PFSK-1 (cell line): ENCODE results near the gene EID2.

Experiments
- FOXP2 ChIP-seq: optimal IDR thresholded peaks from 2 replicates; pipeline ENCODE3; 2011; ENCODE audit warnings: borderline replicate concordance, control low read depth, inconsistent platforms; ENCODE audit not compliant: insufficient read depth; ENCODE audit errors: extremely low read length, extremely low read depth
- POLR2AphosphoS5 ChIP-seq: IDR thresholded peaks from 2 replicates; pipeline ENCODE4 v1.6.1; 2012; ENCODE audit warnings: low read depth, mild to moderate bottlenecking, control low read depth, low read length, moderate library complexity
- SIN3A ChIP-seq: IDR thresholded peaks from 2 replicates; pipeline ENCODE4 v1.6.1; 2012; ENCODE audit warnings: mild to moderate bottlenecking, low read length, moderate library complexity, borderline replicate concordance; ENCODE audit not compliant: insufficient read depth
- TAF1 ChIP-seq: IDR thresholded peaks from 2 replicates; pipeline ENCODE4 v1.6.1; 2012; ENCODE audit warnings: low read length, control low read depth, borderline replicate concordance; ENCODE audit not compliant: insufficient read depth
- TF ChIP-seq, protein P1 (sequence below), 2 experiments: IDR thresholded peaks; 2 replicates each; pipeline versions ENCODE4 v1.6.1 to v1.8.0; 2011 to 2012; ENCODE audit warnings: low read depth in 2 of 2, low read length in 2 of 2, control low read depth in 1 of 2, inconsistent platforms in 1 of 2, mild to moderate bottlenecking in 1 of 2, moderate library complexity in 1 of 2; ENCODE audit not compliant: insufficient read depth in 1 of 2

The EID2 gene

DNA sequence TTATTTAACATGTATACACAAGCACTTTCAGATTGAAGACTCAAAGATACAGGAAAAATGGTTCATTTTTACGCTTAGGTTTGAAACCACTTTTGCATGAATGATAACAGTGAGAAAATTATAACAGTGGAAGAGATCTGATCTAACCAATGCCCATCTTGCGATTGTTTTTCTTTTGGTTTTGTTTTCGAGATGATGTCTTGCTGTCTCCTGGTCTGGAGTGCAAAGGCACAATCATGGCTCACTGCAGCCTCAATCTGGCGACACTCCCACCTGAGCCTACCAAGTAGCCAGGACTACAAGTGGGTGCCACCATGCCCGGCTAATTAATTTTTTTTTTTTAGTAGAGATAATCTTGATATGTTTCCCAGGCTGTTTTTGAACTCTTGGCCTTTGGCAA lies 10.2 kb upstream of the EID2 start:
- no peak for TF ChIP-seq FOXP2
- TF ChIP-seq TAF1, result no peak
- TF ChIP-seq POLR2AphosphoS5, result no peak
- TF ChIP-seq, protein P1, sequence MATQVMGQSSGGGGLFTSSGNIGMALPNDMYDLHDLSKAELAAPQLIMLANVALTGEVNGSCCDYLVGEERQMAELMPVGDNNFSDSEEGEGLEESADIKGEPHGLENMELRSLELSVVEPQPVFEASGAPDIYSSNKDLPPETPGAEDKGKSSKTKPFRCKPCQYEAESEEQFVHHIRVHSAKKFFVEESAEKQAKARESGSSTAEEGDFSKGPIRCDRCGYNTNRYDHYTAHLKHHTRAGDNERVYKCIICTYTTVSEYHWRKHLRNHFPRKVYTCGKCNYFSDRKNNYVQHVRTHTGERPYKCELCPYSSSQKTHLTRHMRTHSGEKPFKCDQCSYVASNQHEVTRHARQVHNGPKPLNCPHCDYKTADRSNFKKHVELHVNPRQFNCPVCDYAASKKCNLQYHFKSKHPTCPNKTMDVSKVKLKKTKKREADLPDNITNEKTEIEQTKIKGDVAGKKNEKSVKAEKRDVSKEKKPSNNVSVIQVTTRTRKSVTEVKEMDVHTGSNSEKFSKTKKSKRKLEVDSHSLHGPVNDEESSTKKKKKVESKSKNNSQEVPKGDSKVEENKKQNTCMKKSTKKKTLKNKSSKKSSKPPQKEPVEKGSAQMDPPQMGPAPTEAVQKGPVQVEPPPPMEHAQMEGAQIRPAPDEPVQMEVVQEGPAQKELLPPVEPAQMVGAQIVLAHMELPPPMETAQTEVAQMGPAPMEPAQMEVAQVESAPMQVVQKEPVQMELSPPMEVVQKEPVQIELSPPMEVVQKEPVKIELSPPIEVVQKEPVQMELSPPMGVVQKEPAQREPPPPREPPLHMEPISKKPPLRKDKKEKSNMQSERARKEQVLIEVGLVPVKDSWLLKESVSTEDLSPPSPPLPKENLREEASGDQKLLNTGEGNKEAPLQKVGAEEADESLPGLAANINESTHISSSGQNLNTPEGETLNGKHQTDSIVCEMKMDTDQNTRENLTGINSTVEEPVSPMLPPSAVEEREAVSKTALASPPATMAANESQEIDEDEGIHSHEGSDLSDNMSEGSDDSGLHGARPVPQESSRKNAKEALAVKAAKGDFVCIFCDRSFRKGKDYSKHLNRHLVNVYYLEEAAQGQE (IDR thresholded peaks at IDR 0.05; ENCODE audit: insufficient read depth in 1 of 2, low read depth in 2 of 2, low read length in 2 of 2), result no peak
- TF ChIP-seq SIN3A, result no peak

GRCh38 chr19:39546599-39546998 lies 6.6 kb upstream of the EID2 start:
- TF ChIP-seq FOXP2, result no peak
- no peak for TF ChIP-seq POLR2AphosphoS5
- TF ChIP-seq TAF1, result no peak
- TF ChIP-seq SIN3A, result no peak
- TF ChIP-seq, protein P1 (IDR thresholded peaks at IDR 0.05; ENCODE audit: insufficient read depth in 1 of 2, low read depth in 2 of 2, low read length in 2 of 2), result no peak

DNA sequence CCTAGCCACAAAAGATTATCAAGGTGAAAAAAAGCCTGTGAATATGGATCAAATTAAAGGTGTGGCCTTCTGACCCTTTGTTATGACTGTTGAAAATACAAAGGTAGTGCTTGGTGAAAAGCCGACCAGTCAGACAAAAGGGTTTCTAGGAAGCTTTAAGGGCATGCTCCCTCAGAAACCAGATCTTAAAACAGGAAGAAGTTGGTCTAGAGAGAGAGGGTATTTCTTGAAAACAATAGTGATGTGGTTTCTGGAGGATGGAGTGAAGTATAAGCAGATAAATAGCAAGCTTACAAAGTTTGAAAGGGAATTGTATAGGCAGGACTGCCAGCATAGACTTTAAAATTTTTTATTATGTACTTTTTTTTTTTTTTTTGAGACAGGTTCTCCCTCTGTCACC lies 5.0 kb upstream of the EID2 start:
- TF ChIP-seq TAF1 (no peak), SIN3A (no peak), FOXP2 (no peak), POLR2AphosphoS5 (no peak)
- TF ChIP-seq, protein P1 (IDR thresholded peaks at IDR 0.05; ENCODE audit: insufficient read depth in 1 of 2, low read depth in 2 of 2, low read length in 2 of 2), result no peak

- TF ChIP-seq TAF1, result no peak
- no peak for TF ChIP-seq SIN3A
- TF ChIP-seq POLR2AphosphoS5, result no peak
- no peak for TF ChIP-seq FOXP2
- TF ChIP-seq, protein P1 (IDR thresholded peaks at IDR 0.05; ENCODE audit: insufficient read depth in 1 of 2, low read depth in 2 of 2, low read length in 2 of 2), result no peak
Measured at GRCh38 chr19:39544226-39544903, 4.4 kb upstream of the EID2 start.
